Measurements from ENCODE around the gene DTX1.
"Not testable (repeated sequence)": the region's sequence is repeated elsewhere in the genome, so short reads cannot be mapped to it uniquely, and the experiment has no call there.

Gene DTX1

GRCh38 chr12:113116875-113117274, 60.3 kb downstream of the DTX1 start:
- TF ChIP-seq CTCF (IDR thresholded peaks at IDR 0.05; ENCODE audit: low read depth, low read length): no peak
- Histone ChIP-seq H3K4me3 (ENCODE audit: low read depth, low read length) (no peak overlapping the region), H3K9me3 (ENCODE audit: severe bottlenecking) (no peaks in the 10 kb centered on the region), H3K27me3 (ENCODE audit: insufficient read depth, low read depth, severe bottlenecking) (no peaks in the 10 kb centered on the region), H3K36me3 (no peaks in the 10 kb centered on the region), H3K27ac (no peak overlapping the region)
- no peak for DNase-seq

GRCh38 chr12:113117684-113118083, 61.2 kb downstream of the DTX1 start:
- not testable (repeated sequence) for H3K4me3 ChIP-seq (ENCODE audit: low read depth, low read length); H3K9me3 ChIP-seq (ENCODE audit: severe bottlenecking); H3K27ac ChIP-seq; H3K27me3 ChIP-seq (ENCODE audit: insufficient read depth, low read depth, severe bottlenecking); H3K36me3 ChIP-seq; DNase-seq

- DNase-seq: no peak
- Histone ChIP-seq H3K9me3 (ENCODE audit: severe bottlenecking) (peaks cover 2% of the 10 kb centered on the region), H3K4me3 (ENCODE audit: low read depth, low read length) (no peak overlapping the region), H3K27ac (no peak overlapping the region), H3K36me3 (no peaks in the 10 kb centered on the region), H3K27me3 (ENCODE audit: insufficient read depth, low read depth, severe bottlenecking) (no peaks in the 10 kb centered on the region)
- no peak for TF ChIP-seq CTCF (IDR thresholded peaks at IDR 0.05; ENCODE audit: low read depth, low read length)
Measured at GRCh38 chr12:113118142-113118541, 61.6 kb downstream of the DTX1 start.

GRCh38 chr12:113119980-113120669, 63.6 kb downstream of the DTX1 start:
- H3K4me3 ChIP-seq (ENCODE audit: low read depth, low read length): no peak overlapping the region
- no peaks in the 10 kb centered on the region for H3K36me3 ChIP-seq
- no peak overlapping the region for H3K27ac ChIP-seq
- H3K9me3 ChIP-seq (ENCODE audit: severe bottlenecking): peaks cover 6% of the 10 kb centered on the region
- H3K27me3 ChIP-seq (ENCODE audit: insufficient read depth, low read depth, severe bottlenecking): no peaks in the 10 kb centered on the region
- DNase-seq: no peak
- TF ChIP-seq CTCF (IDR thresholded peaks at IDR 0.05; ENCODE audit: low read depth, low read length): no peak

GRCh38 chr12:113120670-113121370, 64.3 kb downstream of the DTX1 start:
- Histone ChIP-seq H3K9me3 (ENCODE audit: severe bottlenecking) (peaks cover 6% of the 10 kb centered on the region), H3K36me3 (no peaks in the 10 kb centered on the region), H3K27ac (no peak overlapping the region), H3K27me3 (ENCODE audit: insufficient read depth, low read depth, severe bottlenecking) (no peaks in the 10 kb centered on the region), H3K4me3 (ENCODE audit: low read depth, low read length) (no peak overlapping the region)
- 0 out of 2 replicates have a peak, but pooled peaks have one; percentile 1 for TF ChIP-seq CTCF (IDR thresholded peaks at IDR 0.05; ENCODE audit: low read depth, low read length)
- no peak for DNase-seq

- Histone ChIP-seq H3K9me3 (ENCODE audit: severe bottlenecking) (peaks cover 6% of the 10 kb centered on the region), H3K36me3 (no peaks in the 10 kb centered on the region), H3K4me3 (ENCODE audit: low read depth, low read length) (no peak overlapping the region), H3K27me3 (ENCODE audit: insufficient read depth, low read depth, severe bottlenecking) (no peaks in the 10 kb centered on the region), H3K27ac (no peak overlapping the region)
- DNase-seq: no peak
- no peak for TF ChIP-seq CTCF (IDR thresholded peaks at IDR 0.05; ENCODE audit: low read depth, low read length)
Measured at GRCh38 chr12:113127791-113128199, 71.3 kb downstream of the DTX1 start.

Data from WERI-Rb-1 (cell line).